Measurements from ENCODE around the gene LCORL.
"Not testable (repeated sequence)": the region's sequence is repeated elsewhere in the genome, so short reads cannot be mapped to it uniquely, and the experiment has no call there.

The LCORL gene

GRCh38 chr4:18042012-18042411 lies 20.5 kb upstream of the LCORL start:
- Histone ChIP-seq H3K36me3 (ENCODE audit: insufficient read depth, low read length) (no peaks in the 10 kb centered on the region), H3K4me3 (ENCODE audit: low read depth, low read length) (no peak overlapping the region), H2AFZ (ENCODE audit: low read length, unreplicated experiment) (no peak overlapping the region), H3K79me2 (ENCODE audit: control insufficient read depth, insufficient read depth, low read length, unreplicated experiment) (no peaks in the 10 kb centered on the region), H3K4me1 (ENCODE audit: control insufficient read depth, insufficient read depth, low read length, unreplicated experiment) (no peaks in the 10 kb centered on the region), H3K27me3 (ENCODE audit: insufficient read depth, low read length) (no peaks in the 10 kb centered on the region), H3K27ac (ENCODE audit: low read depth, low read length) (no peak overlapping the region)

GRCh38 chr4:18041114-18041513 lies 19.6 kb upstream of the LCORL start:
- Histone ChIP-seq H3K4me3 (ENCODE audit: low read depth, low read length) (no peak overlapping the region), H3K4me1 (ENCODE audit: control insufficient read depth, insufficient read depth, low read length, unreplicated experiment) (no peaks in the 10 kb centered on the region), H3K79me2 (ENCODE audit: control insufficient read depth, insufficient read depth, low read length, unreplicated experiment) (no peaks in the 10 kb centered on the region), H2AFZ (ENCODE audit: low read length, unreplicated experiment) (no peak overlapping the region), H3K27ac (ENCODE audit: low read depth, low read length) (no peak overlapping the region), H3K27me3 (ENCODE audit: insufficient read depth, low read length) (no peaks in the 10 kb centered on the region), H3K36me3 (ENCODE audit: insufficient read depth, low read length) (no peaks in the 10 kb centered on the region)

GRCh38 chr4:18039113-18039512 lies 17.6 kb upstream of the LCORL start:
- no peaks in the 10 kb centered on the region for H3K79me2 ChIP-seq (ENCODE audit: control insufficient read depth, insufficient read depth, low read length, unreplicated experiment)
- peaks cover 3% of the 10 kb centered on the region; the same call in 1 of the 2 replicates for H3K27me3 ChIP-seq (ENCODE audit: insufficient read depth, low read length)
- H3K4me1 ChIP-seq (ENCODE audit: control insufficient read depth, insufficient read depth, low read length, unreplicated experiment) = peaks cover under 1% of the 10 kb centered on the region
- H3K36me3 ChIP-seq (ENCODE audit: insufficient read depth, low read length) = no peaks in the 10 kb centered on the region
- no peak overlapping the region for H2AFZ ChIP-seq (ENCODE audit: low read length, unreplicated experiment)
- no peak overlapping the region for H3K27ac ChIP-seq (ENCODE audit: low read depth, low read length)
- no peak overlapping the region for H3K4me3 ChIP-seq (ENCODE audit: low read depth, low read length)

- not testable (repeated sequence) for H3K27ac ChIP-seq (ENCODE audit: low read depth, low read length); H3K79me2 ChIP-seq (ENCODE audit: control insufficient read depth, insufficient read depth, low read length, unreplicated experiment); H3K4me1 ChIP-seq (ENCODE audit: control insufficient read depth, insufficient read depth, low read length, unreplicated experiment); H3K36me3 ChIP-seq (ENCODE audit: insufficient read depth, low read length); H3K4me3 ChIP-seq (ENCODE audit: low read depth, low read length); H2AFZ ChIP-seq (ENCODE audit: low read length, unreplicated experiment)
- H3K27me3 ChIP-seq (ENCODE audit: insufficient read depth, low read length) = peaks cover 10% of the 10 kb centered on the region; the same call in 1 of the 2 replicates
These were observed 14.8 kb upstream of the LCORL start for GRCh38 chr4:18036369-18036768.

- Histone ChIP-seq H3K36me3 (ENCODE audit: insufficient read depth, low read length) (no peaks in the 10 kb centered on the region), H3K27ac (ENCODE audit: low read depth, low read length) (no peak overlapping the region; the same call in 1 of the 2 replicates), H2AFZ (ENCODE audit: low read length, unreplicated experiment) (no peak overlapping the region), H3K79me2 (ENCODE audit: control insufficient read depth, insufficient read depth, low read length, unreplicated experiment) (no peaks in the 10 kb centered on the region), H3K27me3 (ENCODE audit: insufficient read depth, low read length) (peaks cover 18% of the 10 kb centered on the region; the same call in 1 of the 2 replicates), H3K4me3 (ENCODE audit: low read depth, low read length) (no peak overlapping the region), H3K4me1 (ENCODE audit: control insufficient read depth, insufficient read depth, low read length, unreplicated experiment) (peaks cover 4% of the 10 kb centered on the region)
These were observed 12.5 kb upstream of the LCORL start for GRCh38 chr4:18034099-18034498.

- H3K79me2 ChIP-seq (ENCODE audit: control insufficient read depth, insufficient read depth, low read length, unreplicated experiment) = no peaks in the 10 kb centered on the region
- H3K4me1 ChIP-seq (ENCODE audit: control insufficient read depth, insufficient read depth, low read length, unreplicated experiment) = peaks cover 4% of the 10 kb centered on the region
- peak overlapping the region; percentile 31 for H2AFZ ChIP-seq (ENCODE audit: low read length, unreplicated experiment)
- H3K4me3 ChIP-seq (ENCODE audit: low read depth, low read length) = no peak overlapping the region
- no peak overlapping the region; the same call in 1 of the 2 replicates for H3K27ac ChIP-seq (ENCODE audit: low read depth, low read length)
- peaks cover 18% of the 10 kb centered on the region; the same call in 1 of the 2 replicates for H3K27me3 ChIP-seq (ENCODE audit: insufficient read depth, low read length)
- no peaks in the 10 kb centered on the region for H3K36me3 ChIP-seq (ENCODE audit: insufficient read depth, low read length)
These were observed 11.8 kb upstream of the LCORL start for GRCh38 chr4:18033111-18034085.

- no peaks in the 10 kb centered on the region for H3K36me3 ChIP-seq (ENCODE audit: insufficient read depth, low read length)
- H3K27me3 ChIP-seq (ENCODE audit: insufficient read depth, low read length) = peaks cover 8% of the 10 kb centered on the region; the same call in 1 of the 2 replicates
- H3K4me1 ChIP-seq (ENCODE audit: control insufficient read depth, insufficient read depth, low read length, unreplicated experiment) = no peaks in the 10 kb centered on the region
- H2AFZ ChIP-seq (ENCODE audit: low read length, unreplicated experiment) = no peak overlapping the region
- H3K27ac ChIP-seq (ENCODE audit: low read depth, low read length) = no peak overlapping the region
- H3K4me3 ChIP-seq (ENCODE audit: low read depth, low read length) = no peak overlapping the region
- peaks cover 4% of the 10 kb centered on the region for H3K79me2 ChIP-seq (ENCODE audit: control insufficient read depth, insufficient read depth, low read length, unreplicated experiment)
These were observed 3.7 kb upstream of the LCORL start for GRCh38 chr4:18025288-18025687.

- Histone ChIP-seq H3K4me1 (ENCODE audit: control insufficient read depth, insufficient read depth, low read length, unreplicated experiment) (no peaks in the 10 kb centered on the region), H3K4me3 (ENCODE audit: low read depth, low read length) (peak overlapping the region; percentile 90), H2AFZ (ENCODE audit: low read length, unreplicated experiment) (peak overlapping the region; percentile 100), H3K27me3 (ENCODE audit: insufficient read depth, low read length) (peaks cover 8% of the 10 kb centered on the region; the same call in 1 of the 2 replicates), H3K27ac (ENCODE audit: low read depth, low read length) (no peak overlapping the region), H3K36me3 (ENCODE audit: insufficient read depth, low read length) (no peaks in the 10 kb centered on the region), H3K79me2 (ENCODE audit: control insufficient read depth, insufficient read depth, low read length, unreplicated experiment) (peaks cover 31% of the 10 kb centered on the region)
These were observed 1.1 kb upstream of the LCORL start for GRCh38 chr4:18022572-18023050.

GRCh38 chr4:18021470-18021719 lies 160 bp downstream of the LCORL start:
- peak overlapping the region; percentile 43 for H2AFZ ChIP-seq (ENCODE audit: low read length, unreplicated experiment)
- peak overlapping the region; percentile 59 for H3K27ac ChIP-seq (ENCODE audit: low read depth, low read length)

GRCh38 chr4:18020671-18021469 lies 685 bp downstream of the LCORL start:
- Histone ChIP-seq H3K79me2 (ENCODE audit: control insufficient read depth, insufficient read depth, low read length, unreplicated experiment) (peaks cover 49% of the 10 kb centered on the region), H3K36me3 (ENCODE audit: insufficient read depth, low read length) (no peaks in the 10 kb centered on the region), H3K4me3 (ENCODE audit: low read depth, low read length) (peak overlapping the region; percentile 90), H2AFZ (ENCODE audit: low read length, unreplicated experiment) (peak overlapping the region; percentile 54), H3K27ac (ENCODE audit: low read depth, low read length) (peak overlapping the region; percentile 59), H3K27me3 (ENCODE audit: insufficient read depth, low read length) (peaks cover 8% of the 10 kb centered on the region; the same call in 1 of the 2 replicates), H3K4me1 (ENCODE audit: control insufficient read depth, insufficient read depth, low read length, unreplicated experiment) (no peaks in the 10 kb centered on the region)

More at GRCh38 chr4:18021470-18021719, 160 bp downstream of the LCORL start:
- Histone ChIP-seq H3K4me1 (ENCODE audit: control insufficient read depth, insufficient read depth, low read length, unreplicated experiment) (no peaks in the 10 kb centered on the region), H3K79me2 (ENCODE audit: control insufficient read depth, insufficient read depth, low read length, unreplicated experiment) (peaks cover 43% of the 10 kb centered on the region), H3K4me3 (ENCODE audit: low read depth, low read length) (peak overlapping the region; percentile 90), H3K27me3 (ENCODE audit: insufficient read depth, low read length) (peaks cover 8% of the 10 kb centered on the region; the same call in 1 of the 2 replicates), H3K36me3 (ENCODE audit: insufficient read depth, low read length) (no peaks in the 10 kb centered on the region)

Data from ACC112 (cell line).